Stimulated activated CD8-positive, alpha-beta memory T cell treated with anti-CD3 and anti-CD28 coated beads, Interleukin-12 subunit alpha, Interleukin-12 subunit beta, amount 100 ng/mL, for 24 hours (primary cell): Measurements from ENCODE around the gene EPHB1.

Source experiments
- DNase-seq: peaks from one replicate; pipeline ENCODE4 v3.0.0-alpha.2; 2020; ENCODE audit errors: extremely low read depth

The EPHB1 gene

GRCh38 chr3:134808835-134809234, 13.8 kb downstream of the EPHB1 start:
- no peak for DNase-seq

- DNase-seq: no peak
Measured at GRCh38 chr3:134809427-134810051, 14.5 kb downstream of the EPHB1 start.

- no peak for DNase-seq
Measured at GRCh38 chr3:134810052-134810435, 15.0 kb downstream of the EPHB1 start.

DNA sequence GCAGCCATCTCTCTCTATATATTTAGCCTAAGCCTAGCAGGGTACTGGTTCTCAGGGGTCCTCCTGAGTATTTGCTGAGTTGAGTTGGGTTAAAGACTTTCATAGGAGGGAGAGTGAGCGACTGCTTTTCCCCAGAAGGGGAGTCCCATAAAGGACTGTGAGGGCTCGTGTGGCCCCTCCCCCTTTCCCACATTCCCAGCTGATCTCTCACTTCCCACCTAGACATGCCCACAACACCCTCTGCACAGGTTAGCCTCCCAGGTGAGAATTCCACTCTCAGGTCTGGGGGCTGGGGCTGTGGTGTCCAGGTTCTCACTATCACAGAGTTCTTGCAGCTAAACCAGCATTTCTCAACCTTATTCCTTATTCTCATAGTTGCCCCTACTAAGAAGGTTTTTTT, 15.8 kb downstream of the EPHB1 start:
- no peak for DNase-seq

- no peak for DNase-seq
Measured at GRCh38 chr3:134813618-134814017, 18.6 kb downstream of the EPHB1 start.

GRCh38 chr3:134815519-134815918, 20.5 kb downstream of the EPHB1 start:
- DNase-seq: no peak

GRCh38 chr3:134816623-134817022, 21.6 kb downstream of the EPHB1 start:
- no peak for DNase-seq

GRCh38 chr3:134817297-134817696, 22.2 kb downstream of the EPHB1 start:
- no peak for DNase-seq

GRCh38 chr3:134820994-134821393, 25.9 kb downstream of the EPHB1 start:
- DNase-seq: no peak

- DNase-seq: no peak
Measured at GRCh38 chr3:134822090-134822489, 27.0 kb downstream of the EPHB1 start.

DNA sequence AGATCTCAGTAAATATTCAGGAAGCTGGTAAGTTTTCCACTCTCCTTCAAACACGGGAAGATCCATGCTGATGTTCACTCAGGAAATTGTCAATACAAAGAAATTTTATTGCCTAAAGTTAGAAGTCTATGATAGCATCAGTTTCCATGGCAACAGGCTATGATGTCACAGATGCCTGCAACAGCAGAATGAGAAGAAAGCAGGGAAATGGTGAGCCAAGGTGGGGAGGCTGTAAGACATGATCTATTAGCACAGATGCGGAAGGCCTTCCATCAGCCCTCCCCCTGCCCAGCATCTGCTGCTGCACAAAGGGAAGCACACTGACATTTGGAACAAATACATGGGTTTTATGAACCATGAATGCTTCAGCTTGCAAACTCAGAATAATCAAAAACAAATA, 28.6 kb downstream of the EPHB1 start:
- DNase-seq: no peak

DNA sequence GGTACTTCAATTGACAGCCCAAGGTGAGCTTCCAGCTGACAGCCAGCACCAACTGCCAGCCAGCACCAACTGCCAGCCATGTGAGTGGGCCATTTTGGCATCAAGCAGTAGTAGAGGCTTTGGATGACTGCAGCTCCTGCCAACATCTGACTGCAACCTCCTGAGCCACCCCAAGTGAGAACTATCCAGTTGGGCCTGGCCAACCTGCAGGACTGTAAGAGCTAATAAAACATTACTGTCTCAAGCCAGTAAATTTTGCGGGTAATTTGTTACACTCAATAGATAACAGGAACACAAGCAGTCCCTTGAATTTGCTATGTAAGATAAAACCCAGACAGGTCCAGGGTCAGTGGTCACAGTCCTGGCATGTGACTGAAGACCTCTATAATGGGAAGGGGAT, 29.7 kb downstream of the EPHB1 start:
- DNase-seq: no peak

- no peak for DNase-seq
Measured at GRCh38 chr3:134827213-134827612, 32.2 kb downstream of the EPHB1 start.

DNA sequence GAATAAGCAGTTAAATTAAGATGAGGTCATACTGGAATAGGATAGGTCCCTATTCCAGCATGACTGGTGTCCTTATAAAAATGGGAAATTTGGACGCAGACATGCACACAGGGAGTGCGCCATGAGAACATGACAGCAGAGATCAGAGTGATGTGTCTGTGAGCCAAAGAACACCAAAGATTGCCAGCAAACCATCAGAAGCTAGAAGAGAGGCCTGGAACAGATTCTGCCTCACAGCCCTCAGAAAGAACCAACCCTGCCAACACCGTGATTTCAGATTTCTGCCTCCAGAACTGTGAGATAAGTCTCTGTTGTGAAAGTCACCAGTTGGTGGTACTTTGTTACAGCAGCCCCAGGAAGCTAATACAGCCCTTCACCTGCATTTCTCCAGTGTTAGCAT, 34.7 kb downstream of the EPHB1 start:
- no peak for DNase-seq

- no peak for DNase-seq
Measured at GRCh38 chr3:134832585-134832984, 37.5 kb downstream of the EPHB1 start.

DNA sequence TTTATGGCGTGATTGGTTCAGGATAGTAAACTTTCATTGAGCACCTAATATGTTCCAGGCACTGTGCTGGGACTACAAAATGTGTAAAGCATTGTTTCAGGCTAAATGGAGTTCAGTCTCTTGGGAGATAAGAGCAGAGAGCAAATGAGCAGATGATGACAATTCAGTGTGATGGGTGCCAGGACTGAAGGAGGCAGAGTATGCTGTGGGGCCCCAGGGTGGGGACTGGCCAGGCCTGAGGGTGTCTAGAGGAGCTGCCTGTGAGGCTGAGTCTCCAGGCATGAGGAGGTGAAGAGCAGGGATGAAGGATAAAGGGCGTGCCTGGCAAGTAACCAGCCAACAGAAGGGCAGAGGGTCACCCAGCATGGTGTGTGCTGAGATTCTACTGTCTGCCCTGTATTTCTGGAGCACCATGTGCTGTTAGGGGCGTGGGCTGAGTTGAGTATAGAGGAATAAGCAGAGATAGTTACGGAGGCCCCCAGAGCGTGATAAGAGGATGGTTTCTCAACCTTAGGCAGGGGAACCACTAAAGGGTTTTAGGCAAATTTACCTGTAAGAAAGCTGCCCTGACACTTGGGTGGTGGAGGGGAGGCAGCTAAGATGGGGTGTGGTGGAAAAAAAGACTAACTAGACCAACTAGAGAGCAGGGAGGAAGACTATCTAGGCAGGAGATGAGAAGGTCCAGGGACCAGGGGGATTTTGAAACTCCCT, 38.5 kb downstream of the EPHB1 start:
- no peak for DNase-seq

- DNase-seq: no peak
Measured at GRCh38 chr3:134836921-134837320, 41.9 kb downstream of the EPHB1 start.

GRCh38 chr3:134838599-134838998, 43.5 kb downstream of the EPHB1 start:
- DNase-seq: no peak

DNA sequence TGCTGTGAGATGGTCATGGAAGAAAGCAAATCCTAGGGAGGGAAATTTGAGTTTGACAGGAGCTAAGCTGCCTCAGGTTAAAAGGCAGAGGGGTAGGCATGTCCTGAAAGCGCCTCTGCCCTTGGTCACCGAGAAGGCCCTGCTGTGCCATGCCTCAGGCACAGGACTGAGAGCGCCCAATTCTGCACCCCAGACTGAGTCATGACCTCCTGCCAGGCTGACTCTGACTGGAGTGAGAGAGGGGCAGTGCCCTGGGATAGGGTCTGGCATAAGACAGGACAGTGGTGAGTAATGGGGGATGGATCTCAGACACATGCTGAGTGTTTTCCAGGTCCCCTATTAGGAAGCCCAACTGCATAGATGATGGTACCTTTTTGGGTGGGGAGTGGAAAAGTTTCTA, 44.4 kb downstream of the EPHB1 start:
- no peak for DNase-seq

GRCh38 chr3:134839990-134840389, 44.9 kb downstream of the EPHB1 start:
- DNase-seq: no peak

DNA sequence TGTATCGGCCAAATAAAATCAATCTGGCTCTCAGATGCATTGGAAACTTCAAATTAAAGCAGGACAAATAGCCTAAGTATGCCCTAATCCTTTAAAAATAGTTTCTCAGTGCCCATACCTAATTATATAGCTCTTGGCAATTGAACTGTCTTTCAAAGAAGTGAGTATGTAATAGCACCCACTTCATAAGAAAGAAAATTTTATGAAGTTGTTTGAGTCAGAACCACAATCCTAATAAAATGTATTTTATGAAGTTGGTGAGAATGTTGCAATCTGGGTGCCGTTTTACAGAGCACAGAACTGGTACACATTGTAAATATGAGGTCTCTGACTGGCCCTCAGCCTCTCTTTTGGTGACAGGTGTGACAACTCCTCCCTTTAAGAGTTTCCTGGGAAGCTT, 45.4 kb downstream of the EPHB1 start:
- DNase-seq: no peak

DNA sequence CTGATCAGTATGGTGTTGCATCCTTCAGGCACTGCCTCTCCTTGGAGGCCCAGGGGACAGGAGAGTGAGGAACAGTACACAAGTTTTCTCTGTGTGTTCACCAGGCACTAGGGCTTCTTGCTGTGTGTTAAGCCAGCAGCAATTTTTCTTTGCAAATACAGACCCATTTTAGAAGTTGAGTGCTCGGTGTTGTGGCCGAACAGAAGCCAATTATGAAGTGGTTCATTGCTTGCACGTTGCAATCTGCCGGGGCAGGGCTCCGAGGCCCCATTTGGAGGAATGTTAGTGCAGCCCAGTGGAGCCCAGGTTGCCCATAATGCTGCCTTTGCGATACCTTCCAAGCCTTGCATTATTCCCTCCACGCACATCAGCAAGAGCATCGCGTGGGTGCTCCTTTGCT, 51.0 kb downstream of the EPHB1 start:
- DNase-seq: no peak

DNA sequence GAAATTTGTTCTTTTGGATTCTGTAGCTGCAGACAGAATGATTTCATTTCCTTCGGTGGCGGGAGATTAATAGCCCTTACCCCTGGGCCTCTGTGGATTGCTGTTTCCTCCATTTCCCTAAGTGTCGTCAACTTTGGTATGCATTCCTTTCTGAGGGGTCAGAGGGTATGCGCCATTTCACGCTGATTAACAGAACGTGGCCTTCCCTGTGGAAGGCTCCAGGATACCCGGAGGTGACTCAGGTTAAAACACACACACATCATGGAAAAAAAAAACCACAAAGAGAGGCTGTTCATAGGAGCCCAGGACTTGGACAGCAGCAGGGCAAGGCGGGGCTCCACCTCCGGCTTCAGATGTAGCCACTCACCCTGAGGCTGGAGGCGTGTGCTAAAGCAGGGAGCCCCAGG, 51.9 kb downstream of the EPHB1 start:
- DNase-seq: no peak

DNA sequence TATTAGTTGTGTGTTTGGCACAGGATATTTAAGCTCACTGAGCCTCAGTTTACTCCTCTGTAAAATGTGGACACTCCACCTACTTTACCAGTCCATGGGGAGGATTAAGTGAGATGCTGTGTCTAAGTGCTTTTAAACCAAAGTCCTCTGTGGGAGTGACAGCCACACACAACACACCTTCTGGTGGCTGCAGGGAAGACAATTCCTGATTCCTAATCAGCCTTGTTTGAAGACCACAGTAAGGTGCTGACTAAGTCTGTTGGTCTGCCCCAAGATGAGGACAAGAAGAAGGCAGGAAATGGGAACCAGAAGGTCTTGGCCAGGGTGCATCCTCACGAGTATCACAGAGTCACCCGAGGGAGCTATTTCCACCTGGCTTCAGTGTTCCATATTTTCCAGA, 52.3 kb downstream of the EPHB1 start:
- DNase-seq: no peak
